Natural killer cell (primary cell): Measurements from ENCODE around the gene TENT5A. TPM values are rescaled to one million over a fixed set of nuclear protein-coding genes. Genes with fewer than 3 reads are reported as not detected.

Source experiments
- ATAC-seq, 3 donors: fragments of 150-1000 bp in 2 of 3; fragments of 200-7000 bp in 1 of 3; cut with Tn5 transposase; 1 replicate in 1 of 3; 2 replicates in 2 of 3; pipeline ENCODE4 v1.10.0; 2021; ENCODE audit warnings: mild to moderate bottlenecking in 2 of 3, moderate library complexity in 2 of 3
- DNase-seq, 2 donors: peaks; one replicate each; pipeline versions ENCODE4 v3.0.0 to v3.0.0-alpha.2; 2013 to 2021; ENCODE audit warnings: mixed read lengths in 1 of 2
- H3K27ac ChIP-seq: one replicate; pipeline ENCODE4 v1.5.1; 2013; ENCODE audit warnings: mild to moderate bottlenecking, low read length
- H3K27me3 ChIP-seq: one replicate; pipeline ENCODE4 v1.6.1; 2013; ENCODE audit warnings: low read length; ENCODE audit not compliant: control insufficient read depth, insufficient read depth
- H3K36me3 ChIP-seq: one replicate; pipeline ENCODE4 v1.6.1; 2013; ENCODE audit warnings: low read length; ENCODE audit not compliant: control insufficient read depth, insufficient read depth
- H3K4me1 ChIP-seq: one replicate; pipeline ENCODE4 v1.6.1; 2013; ENCODE audit warnings: low read length; ENCODE audit not compliant: control insufficient read depth, insufficient read depth
- H3K4me3 ChIP-seq: one replicate; pipeline ENCODE4 v1.5.1; 2013; ENCODE audit warnings: low read length
- H3K9me3 ChIP-seq: one replicate; pipeline ENCODE4 v1.6.1; 2013; ENCODE audit warnings: low read length; ENCODE audit not compliant: control insufficient read depth, insufficient read depth
- H3K27ac Mint-ChIP-seq, 2 donors: one replicate each; pipeline ENCODE4 v1.8.0; 2022; ENCODE audit warnings: mild to moderate bottlenecking in 2 of 2, mixed read lengths in 2 of 2, moderate library complexity in 1 of 2
- H3K27me3 Mint-ChIP-seq, 2 donors: one replicate each; pipeline ENCODE4 v1.8.0; 2022; ENCODE audit warnings: low read depth in 2 of 2, mixed read lengths in 2 of 2
- H3K36me3 Mint-ChIP-seq: one replicate; pipeline ENCODE4 v1.8.0; 2022; ENCODE audit warnings: mixed read lengths
- H3K4me1 Mint-ChIP-seq, 2 donors: one replicate each; pipeline ENCODE4 v1.8.0; 2022; ENCODE audit warnings: mixed read lengths in 2 of 2
- H3K4me3 Mint-ChIP-seq: one replicate; pipeline ENCODE4 v1.8.0; 2022; ENCODE audit warnings: mild to moderate bottlenecking, moderate library complexity, mixed read lengths
- H3K9me3 Mint-ChIP-seq, 2 donors: one replicate each; pipeline ENCODE4 v1.8.0; 2022; ENCODE audit warnings: mixed read lengths in 2 of 2
- WGBS: methylation state at CpG from one replicate; pipeline ENCODE4 v1.1.7; 2013; ENCODE audit warnings: missing lambda C conversion rate; ENCODE audit not compliant: insufficient coverage; 5-methylcytosine and 5-hydroxymethylcytosine counted together
- intact Hi-C: fragments of 100-400 bp; cut with micrococcal nuclease; formaldehyde crosslinking; loops from one replicate; pipeline ENCODE4 v1.14.2; 2022
- total RNA-seq, 4 donors: library from RNA; stranded (reverse); fragments of 120-200 nt in 1 of 4; gene quantifications; one replicate each; pipeline versions ENCODE4 v1.2.3 to v1.2.4, GENCODE V29; 2013 to 2022
- TF ChIP-seq, protein P1 (sequence below): fragments of 200-600 bp; IDR thresholded peaks from one replicate; pipeline ENCODE4 v1.8.0; 2022; ENCODE audit warnings: antibody characterized with exemption

Gene TENT5A
- total RNA-seq, 3 donors from 2014 or later (not counting 1 experiment from before 2014, with no cell fraction given): 22.9 to 23.8 (median 22.9) TPM

DNA sequence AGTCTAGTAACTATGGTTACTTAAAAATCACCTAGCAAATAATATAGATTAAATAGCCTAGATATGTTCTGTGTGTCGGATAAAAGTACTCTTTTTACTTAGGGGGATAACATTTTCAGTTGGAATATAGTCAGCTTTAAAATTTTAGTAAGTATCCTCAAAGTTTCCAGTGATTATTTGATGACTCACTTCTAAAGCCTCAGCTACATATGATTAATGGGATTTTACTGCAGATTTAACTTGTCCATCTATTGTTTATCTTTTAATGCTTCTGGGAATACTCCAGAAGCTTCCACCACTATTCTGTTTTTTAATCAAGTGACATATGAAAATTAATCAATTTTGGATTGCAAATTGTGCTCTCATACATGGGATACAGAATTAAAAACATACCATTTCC lies 8.7 kb upstream of the TENT5A start:
- H3K27ac ChIP-seq: no peak overlapping the region
- intact Hi-C loops: no loop called here
- DNase-seq (no peak), ATAC-seq (no peak)
- no peaks in the 10 kb centered on the region for H3K9me3 ChIP-seq
- no peaks in the 10 kb centered on the region for H3K4me1 ChIP-seq
- Mint-ChIP-seq H3K4me1 (no peaks in the 10 kb centered on the region), H3K36me3 (no peaks in the 10 kb centered on the region), H3K27ac (no peak overlapping the region), H3K9me3 (no peaks in the 10 kb centered on the region), H3K4me3 (no peak overlapping the region), H3K27me3 (peaks cover 7 to 8% of the 10 kb centered on the region in 2 donors)
- TF ChIP-seq, protein P1, sequence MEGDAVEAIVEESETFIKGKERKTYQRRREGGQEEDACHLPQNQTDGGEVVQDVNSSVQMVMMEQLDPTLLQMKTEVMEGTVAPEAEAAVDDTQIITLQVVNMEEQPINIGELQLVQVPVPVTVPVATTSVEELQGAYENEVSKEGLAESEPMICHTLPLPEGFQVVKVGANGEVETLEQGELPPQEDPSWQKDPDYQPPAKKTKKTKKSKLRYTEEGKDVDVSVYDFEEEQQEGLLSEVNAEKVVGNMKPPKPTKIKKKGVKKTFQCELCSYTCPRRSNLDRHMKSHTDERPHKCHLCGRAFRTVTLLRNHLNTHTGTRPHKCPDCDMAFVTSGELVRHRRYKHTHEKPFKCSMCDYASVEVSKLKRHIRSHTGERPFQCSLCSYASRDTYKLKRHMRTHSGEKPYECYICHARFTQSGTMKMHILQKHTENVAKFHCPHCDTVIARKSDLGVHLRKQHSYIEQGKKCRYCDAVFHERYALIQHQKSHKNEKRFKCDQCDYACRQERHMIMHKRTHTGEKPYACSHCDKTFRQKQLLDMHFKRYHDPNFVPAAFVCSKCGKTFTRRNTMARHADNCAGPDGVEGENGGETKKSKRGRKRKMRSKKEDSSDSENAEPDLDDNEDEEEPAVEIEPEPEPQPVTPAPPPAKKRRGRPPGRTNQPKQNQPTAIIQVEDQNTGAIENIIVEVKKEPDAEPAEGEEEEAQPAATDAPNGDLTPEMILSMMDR: no peak
- no CpG with 5 or more reads among the region's 1 CpG for WGBS
- H3K36me3 ChIP-seq: no peaks in the 10 kb centered on the region
- H3K4me3 ChIP-seq: no peak overlapping the region
- H3K27me3 ChIP-seq: no peaks in the 10 kb centered on the region

GRCh38 chr6:81759782-81760181 lies 7.3 kb upstream of the TENT5A start:
- Histone ChIP-seq H3K36me3 (no peaks in the 10 kb centered on the region), H3K4me3 (no peak overlapping the region), H3K4me1 (no peaks in the 10 kb centered on the region), H3K9me3 (no peaks in the 10 kb centered on the region), H3K27me3 (no peaks in the 10 kb centered on the region), H3K27ac (no peak overlapping the region)
- H3K9me3 Mint-ChIP-seq: no peaks in the 10 kb centered on the region
- intact Hi-C loops: no loop called here
- no peak for ATAC-seq
- H3K36me3 Mint-ChIP-seq: no peaks in the 10 kb centered on the region
- no peak overlapping the region for H3K4me3 Mint-ChIP-seq
- H3K4me1 Mint-ChIP-seq: no peaks in the 10 kb centered on the region
- 91% methylated on average over 1 of the region's 2 CpGs for WGBS
- no peak for DNase-seq
- H3K27me3 Mint-ChIP-seq: peaks cover 4 to 7% of the 10 kb centered on the region in 2 donors
- TF ChIP-seq, protein P1: no peak
- no peak overlapping the region for H3K27ac Mint-ChIP-seq

GRCh38 chr6:81758221-81758620 lies 5.7 kb upstream of the TENT5A start:
- peaks cover 5 to 9% of the 10 kb centered on the region in 2 donors for H3K4me1 Mint-ChIP-seq
- no peak for ATAC-seq
- H3K27ac Mint-ChIP-seq: no peak overlapping the region
- peaks cover 10% of the 10 kb centered on the region for H3K4me1 ChIP-seq
- H3K27me3 Mint-ChIP-seq: peaks cover 6 to 7% of the 10 kb centered on the region in 2 donors
- no peaks in the 10 kb centered on the region for H3K36me3 Mint-ChIP-seq
- WGBS: 79% methylated on average over 2 of the region's 4 CpGs
- H3K9me3 Mint-ChIP-seq: no peaks in the 10 kb centered on the region
- H3K9me3 ChIP-seq: no peaks in the 10 kb centered on the region
- no peak overlapping the region for H3K4me3 Mint-ChIP-seq
- TF ChIP-seq, protein P1: no peak
- H3K27me3 ChIP-seq: no peaks in the 10 kb centered on the region
- DNase-seq: no peak
- intact Hi-C loops: no loop called here
- H3K4me3 ChIP-seq: no peak overlapping the region
- H3K36me3 ChIP-seq: no peaks in the 10 kb centered on the region
- H3K27ac ChIP-seq: no peak overlapping the region

DNA sequence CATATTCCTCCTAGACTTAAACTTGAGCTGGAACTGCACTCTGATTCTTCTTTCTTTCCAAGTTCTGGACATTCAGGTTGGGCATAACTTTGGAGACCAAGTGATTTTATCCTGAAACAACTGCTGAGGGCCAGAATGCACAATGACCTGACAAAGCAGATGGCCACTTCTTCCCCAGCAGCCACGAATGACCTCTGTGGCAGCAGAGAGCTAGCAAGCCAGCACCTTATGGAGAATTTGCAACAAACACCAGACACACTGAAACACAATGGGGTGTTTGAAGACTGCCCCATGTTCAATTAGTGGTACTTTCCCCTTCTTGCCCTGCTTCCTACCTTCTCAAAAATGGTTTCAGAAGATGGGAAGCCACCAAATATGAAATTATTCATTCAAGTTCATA lies 4.2 kb upstream of the TENT5A start:
- Histone ChIP-seq H3K27ac (no peak overlapping the region), H3K36me3 (no peaks in the 10 kb centered on the region), H3K9me3 (no peaks in the 10 kb centered on the region), H3K27me3 (no peaks in the 10 kb centered on the region), H3K4me1 (peaks cover 10% of the 10 kb centered on the region), H3K4me3 (no peak overlapping the region)
- Mint-ChIP-seq H3K4me1 (peaks cover 11 to 16% of the 10 kb centered on the region in 2 donors), H3K9me3 (no peaks in the 10 kb centered on the region), H3K27me3 (peaks cover 6 to 7% of the 10 kb centered on the region in 2 donors), H3K27ac (no peak overlapping the region), H3K36me3 (no peaks in the 10 kb centered on the region), H3K4me3 (no peak overlapping the region)
- 56% methylated on average over 1 of the region's 1 CpG for WGBS
- intact Hi-C loops: no loop called here
- TF ChIP-seq, protein P1: no peak
- DNase-seq: no peak
- ATAC-seq: no peak
